PC-9 (cell line): Measurements from ENCODE around the gene RIC3. TPM values are rescaled to one million over a fixed set of nuclear protein-coding genes. Genes with fewer than 3 reads are reported as not detected.

Experiments used
- BruUV-seq: library from RNA; stranded (reverse); fragments of 400-500 nt; replicated peaks from 2 replicates; lab custom pipeline; 2021; lab: Mats Ljungman, UMichigan
- CTCF ChIA-PET: fragments of 300-600 bp; sonication (Branson Sonifier 250); formaldehyde crosslinking; loops from one replicate; lab custom pipeline; 2022; ENCODE audit warnings: antibody characterized with exemption; lab: Charles Lee
- POLR2A ChIA-PET: fragments of 300-600 bp; sonication (Branson Sonifier 250); formaldehyde crosslinking; loops from one replicate; lab custom pipeline; 2022; ENCODE audit warnings: antibody characterized with exemption; ENCODE audit not compliant: unreplicated experiment; lab: Charles Lee
- DNase-seq, 2 experiments: peaks; one replicate each; pipeline versions ENCODE4 v3.0.0 to v3.0.0-alpha.2; 2015 to 2022; ENCODE audit warnings: mixed read lengths in 1 of 2
- H2AFZ ChIP-seq: fragments of 200-600 bp; sonication (generic); 2 replicates; pipeline ENCODE4 v1.8.1; 2017; ENCODE audit warnings: antibody characterized with exemption
- H3F3A ChIP-seq: fragments of 200-600 bp; sonication (generic); 2 replicates; pipeline ENCODE4 v1.8.1; 2017; ENCODE audit warnings: antibody characterized with exemption, mild to moderate bottlenecking, low read depth; ENCODE audit not compliant: insufficient read depth
- H3K27ac ChIP-seq: fragments of 200-600 bp; sonication (generic); 2 replicates; pipeline ENCODE4 v1.6.1; 2016; ENCODE audit warnings: mixed run types
- H3K27me3 ChIP-seq: fragments of 200-600 bp; sonication (generic); 2 replicates; pipeline ENCODE4 v1.6.1; 2016; ENCODE audit warnings: low read depth, mixed run types; ENCODE audit not compliant: insufficient read depth
- H3K36me3 ChIP-seq: fragments of 200-600 bp; sonication (generic); 2 replicates; pipeline ENCODE4 v1.6.1; 2016; ENCODE audit warnings: low read depth, mixed run types
- H3K4me1 ChIP-seq: fragments of 200-600 bp; sonication (generic); replicated peaks from 2 replicates; pipeline ENCODE4 v1.6.1; 2016; ENCODE audit warnings: mixed run types; ENCODE audit not compliant: insufficient read depth
- H3K4me2 ChIP-seq: fragments of 200-600 bp; sonication (generic); 2 replicates; pipeline ENCODE4 v1.6.1; 2017; ENCODE audit warnings: mixed run types
- H3K4me3 ChIP-seq: fragments of 200-600 bp; sonication (generic); 2 replicates; pipeline ENCODE4 v1.6.1; 2016; ENCODE audit warnings: mixed run types
- H3K79me2 ChIP-seq: fragments of 200-600 bp; sonication (generic); 2 replicates; pipeline ENCODE4 v1.6.1; 2017; ENCODE audit warnings: low read depth, mixed run types
- H3K9me2 ChIP-seq: fragments of 200-600 bp; sonication (generic); 2 replicates; pipeline ENCODE4 v1.8.1; 2017; ENCODE audit warnings: mild to moderate bottlenecking; ENCODE audit not compliant: insufficient read depth
- H3K9me3 ChIP-seq: fragments of 200-600 bp; sonication (generic); 2 replicates; pipeline ENCODE4 v1.8.1; 2016; ENCODE audit warnings: low read depth; ENCODE audit not compliant: insufficient read depth
- H4K20me1 ChIP-seq: fragments of 200-600 bp; sonication (generic); 2 replicates; pipeline ENCODE4 v1.8.1; 2017; ENCODE audit not compliant: insufficient read depth
- CTCF ChIP-seq: fragments of 200-600 bp; sonication (generic); conservative IDR thresholded peaks from 2 replicates; pipeline ENCODE4 v1.6.1; 2017; ENCODE audit warnings: mixed run types, antibody characterized with exemption, mild to moderate bottlenecking, moderate library complexity
- EZH2 ChIP-seq: fragments of 200-600 bp; sonication (generic); IDR thresholded peaks from 2 replicates; pipeline ENCODE4 v1.8.0; 2017; ENCODE audit warnings: antibody characterized with exemption, low read depth
- intact Hi-C: fragments of 100-400 bp; cut with micrococcal nuclease; formaldehyde crosslinking; loops from one replicate; pipeline ENCODE4 v1.10.0; 2022; ENCODE audit not compliant: unreplicated experiment
- total RNA-seq: library from RNA; stranded (reverse); gene quantifications from 2 replicates; pipeline ENCODE4 v1.2.3, GENCODE V29; 2021

The RIC3 gene
- total RNA-seq, 1 experiment from 2014 or later, result not detected

GRCh38 chr11:8183111-8183510 is 14.3 kb upstream of the RIC3 start:
- POLR2A ChIA-PET, result interaction anchor here (1.2 kb wide), 1 partner anchor 10 kb away, joined by 4 read pairs; no protein-coding TSS in a partner anchor
- no peaks in the 10 kb centered on the region for H3K79me2 ChIP-seq

GRCh38 chr11:8180469-8180868 is 11.6 kb upstream of the RIC3 start:
- CTCF ChIA-PET, result no interaction called here

More at GRCh38 chr11:8183111-8183510, 14.3 kb upstream of the RIC3 start:
- Histone ChIP-seq H4K20me1 (no peaks in the 10 kb centered on the region), H2AFZ (no peak overlapping the region), H3K9me2 (no peaks in the 10 kb centered on the region), H3K27me3 (peaks cover 13% of the 10 kb centered on the region; the same call in 1 of the 2 replicates), H3K4me1 (no peaks in the 10 kb centered on the region), H3K4me2 (no peak overlapping the region), H3K4me3 (no peak overlapping the region), H3K27ac (no peak overlapping the region), H3K9me3 (no peaks in the 10 kb centered on the region), H3F3A (no peaks in the 10 kb centered on the region), H3K36me3 (no peaks in the 10 kb centered on the region)
- no TSS peak for BruUV-seq
- TF ChIP-seq CTCF (no peak), EZH2 (no peak)
- intact Hi-C loops, result no loop called here
- no peak for DNase-seq
- CTCF ChIA-PET, result no interaction called here

GRCh38 chr11:8178297-8178696 is 9.5 kb upstream of the RIC3 start:
- DNase-seq, result no peak
- no TSS peak for BruUV-seq
- Histone ChIP-seq H3K27me3 (peaks cover 15% of the 10 kb centered on the region; the same call in 1 of the 2 replicates), H3K4me1 (no peaks in the 10 kb centered on the region), H4K20me1 (no peaks in the 10 kb centered on the region), H3K9me3 (no peaks in the 10 kb centered on the region), H3K4me3 (no peak overlapping the region), H3K9me2 (no peaks in the 10 kb centered on the region), H3K36me3 (no peaks in the 10 kb centered on the region), H3F3A (no peaks in the 10 kb centered on the region), H3K27ac (no peak overlapping the region), H3K4me2 (no peak overlapping the region), H2AFZ (no peak overlapping the region), H3K79me2 (no peaks in the 10 kb centered on the region)
- ChIA-PET CTCF (no interaction called here), POLR2A (no interaction called here)
- TF ChIP-seq CTCF (no peak), EZH2 (no peak)
- intact Hi-C loops, result no loop called here

More at GRCh38 chr11:8180469-8180868, 11.6 kb upstream of the RIC3 start:
- no peak for DNase-seq
- POLR2A ChIA-PET, result no interaction called here
- no peak overlapping the region for H3K4me2 ChIP-seq
- no peaks in the 10 kb centered on the region for H3K79me2 ChIP-seq
- no peaks in the 10 kb centered on the region for H4K20me1 ChIP-seq
- H2AFZ ChIP-seq, result no peak overlapping the region
- intact Hi-C loops, result no loop called here
- no peaks in the 10 kb centered on the region for H3K9me3 ChIP-seq
- H3K9me2 ChIP-seq, result no peaks in the 10 kb centered on the region
- H3K4me1 ChIP-seq, result no peaks in the 10 kb centered on the region
- H3F3A ChIP-seq, result no peaks in the 10 kb centered on the region
- BruUV-seq, result no TSS peak
- peaks cover 22% of the 10 kb centered on the region; the same call in 1 of the 2 replicates for H3K27me3 ChIP-seq
- H3K27ac ChIP-seq, result no peak overlapping the region
- no peak for TF ChIP-seq EZH2
- no peak for TF ChIP-seq CTCF
- H3K4me3 ChIP-seq, result no peak overlapping the region
- no peaks in the 10 kb centered on the region for H3K36me3 ChIP-seq
